ENCODE results near the gene SLC38A9.

DNA sequence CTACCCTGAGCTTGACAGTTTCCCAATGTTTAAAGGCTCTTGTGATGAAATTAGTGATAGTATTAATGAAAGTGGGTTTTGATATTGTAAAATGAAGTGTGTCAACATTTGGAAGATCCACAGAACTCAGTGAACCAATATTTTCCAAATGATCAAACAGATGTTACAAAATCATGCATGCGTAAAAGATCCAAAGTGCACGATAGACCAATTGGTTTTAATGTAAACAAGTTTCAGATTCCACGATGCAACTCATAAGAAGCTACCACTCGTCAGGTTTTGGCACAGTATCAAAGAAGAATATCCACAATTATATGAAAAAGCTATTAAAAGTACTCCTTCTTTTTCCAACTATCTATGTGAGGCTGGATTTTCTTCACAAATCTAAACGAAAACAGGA is 82.3 kb downstream of the SLC38A9 start:
- TF ChIP-seq, protein P1, sequence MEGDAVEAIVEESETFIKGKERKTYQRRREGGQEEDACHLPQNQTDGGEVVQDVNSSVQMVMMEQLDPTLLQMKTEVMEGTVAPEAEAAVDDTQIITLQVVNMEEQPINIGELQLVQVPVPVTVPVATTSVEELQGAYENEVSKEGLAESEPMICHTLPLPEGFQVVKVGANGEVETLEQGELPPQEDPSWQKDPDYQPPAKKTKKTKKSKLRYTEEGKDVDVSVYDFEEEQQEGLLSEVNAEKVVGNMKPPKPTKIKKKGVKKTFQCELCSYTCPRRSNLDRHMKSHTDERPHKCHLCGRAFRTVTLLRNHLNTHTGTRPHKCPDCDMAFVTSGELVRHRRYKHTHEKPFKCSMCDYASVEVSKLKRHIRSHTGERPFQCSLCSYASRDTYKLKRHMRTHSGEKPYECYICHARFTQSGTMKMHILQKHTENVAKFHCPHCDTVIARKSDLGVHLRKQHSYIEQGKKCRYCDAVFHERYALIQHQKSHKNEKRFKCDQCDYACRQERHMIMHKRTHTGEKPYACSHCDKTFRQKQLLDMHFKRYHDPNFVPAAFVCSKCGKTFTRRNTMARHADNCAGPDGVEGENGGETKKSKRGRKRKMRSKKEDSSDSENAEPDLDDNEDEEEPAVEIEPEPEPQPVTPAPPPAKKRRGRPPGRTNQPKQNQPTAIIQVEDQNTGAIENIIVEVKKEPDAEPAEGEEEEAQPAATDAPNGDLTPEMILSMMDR (optimal IDR thresholded peaks at IDR 0.05 in 1 of 3, IDR thresholded peaks at IDR 0.05 in 1 of 3, conservative IDR thresholded peaks at IDR 0.05 in 1 of 3; ENCODE audit: extremely low read depth in 1 of 3, insufficient read depth in 2 of 3, low read length in 3 of 3) = no peak
- TF ChIP-seq EZH2 (IDR thresholded peaks at IDR 0.05; ENCODE audit: low read length) = no peak

All from keratinocyte (primary cell).